ENCODE results near the gene ADD3. TPM values are rescaled to one million over a fixed set of nuclear protein-coding genes. Genes with fewer than 3 reads are reported as not detected.

ADD3 gene
- total and polyA plus RNA-seq, 2 donors from 2014 or later: 56.9 to 79.2 TPM

DNA sequence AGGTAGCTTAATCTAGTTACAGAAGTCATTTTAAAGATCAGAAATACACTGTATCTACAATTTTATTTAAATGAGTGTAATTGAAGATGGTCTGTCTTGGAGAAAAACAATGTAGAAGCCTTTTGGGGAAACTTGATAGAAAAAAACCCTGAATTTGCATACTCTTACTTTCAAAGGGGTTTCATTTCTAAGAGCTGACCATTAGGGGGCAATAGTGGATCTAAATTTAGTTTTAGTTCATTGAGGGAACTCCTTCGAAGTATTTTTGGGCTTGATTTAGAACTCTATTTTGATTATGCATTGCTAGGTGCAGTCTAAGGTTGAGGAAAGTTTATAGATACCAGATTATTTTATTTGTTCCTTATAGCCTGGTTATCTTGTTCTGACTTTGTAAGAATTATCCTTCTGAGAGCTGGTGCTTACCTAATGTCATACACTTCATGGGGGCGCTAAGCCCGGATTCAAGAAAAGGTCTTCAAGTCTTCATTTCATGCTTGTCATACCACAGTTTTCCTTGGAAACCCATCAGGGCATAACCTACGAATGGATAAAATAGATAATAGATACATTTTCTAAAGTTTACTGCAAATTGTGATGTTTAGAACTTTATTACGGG lies 130.5 kb downstream of the ADD3 start:
- Histone ChIP-seq H3K36me3 (ENCODE audit: control insufficient read depth in 2 of 3, insufficient read depth in 3 of 3, low read length in 3 of 3) (peaks cover 0 to 3% (median 0%) of the 10 kb centered on the region in 3 donors), H3K27me3 (ENCODE audit: control insufficient read depth, insufficient read depth, low read length) (no peaks in the 10 kb centered on the region), H3K27ac (ENCODE audit: low read depth in 2 of 2, low read length in 2 of 2) (no peak overlapping the region), H3K9ac (ENCODE audit: low read length in 3 of 3) (no peak overlapping the region), H3K4me1 (ENCODE audit: control insufficient read depth in 2 of 3, insufficient read depth in 2 of 3, low read depth in 1 of 3, low read length in 3 of 3) (peaks cover 0 to 12% (median 10%) of the 10 kb centered on the region in 3 donors), H3K9me3 (ENCODE audit: control insufficient read depth in 2 of 3, insufficient read depth in 1 of 3, low read length in 3 of 3) (no peaks in the 10 kb centered on the region), H3K4me3 (ENCODE audit: low read length in 3 of 3) (no peak overlapping the region)
- DNase-seq (peak in 2 of 5 donors; percentile 81 to 89), FAIRE-seq (peak; percentile 88)
- intact Hi-C loops (cut with DNase I): loop anchor here (10.0 kb wide), 2 partner anchors 66 to 146 kb away; partner anchors contain the start of gene MXI1
- TF ChIP-seq, protein P1, sequence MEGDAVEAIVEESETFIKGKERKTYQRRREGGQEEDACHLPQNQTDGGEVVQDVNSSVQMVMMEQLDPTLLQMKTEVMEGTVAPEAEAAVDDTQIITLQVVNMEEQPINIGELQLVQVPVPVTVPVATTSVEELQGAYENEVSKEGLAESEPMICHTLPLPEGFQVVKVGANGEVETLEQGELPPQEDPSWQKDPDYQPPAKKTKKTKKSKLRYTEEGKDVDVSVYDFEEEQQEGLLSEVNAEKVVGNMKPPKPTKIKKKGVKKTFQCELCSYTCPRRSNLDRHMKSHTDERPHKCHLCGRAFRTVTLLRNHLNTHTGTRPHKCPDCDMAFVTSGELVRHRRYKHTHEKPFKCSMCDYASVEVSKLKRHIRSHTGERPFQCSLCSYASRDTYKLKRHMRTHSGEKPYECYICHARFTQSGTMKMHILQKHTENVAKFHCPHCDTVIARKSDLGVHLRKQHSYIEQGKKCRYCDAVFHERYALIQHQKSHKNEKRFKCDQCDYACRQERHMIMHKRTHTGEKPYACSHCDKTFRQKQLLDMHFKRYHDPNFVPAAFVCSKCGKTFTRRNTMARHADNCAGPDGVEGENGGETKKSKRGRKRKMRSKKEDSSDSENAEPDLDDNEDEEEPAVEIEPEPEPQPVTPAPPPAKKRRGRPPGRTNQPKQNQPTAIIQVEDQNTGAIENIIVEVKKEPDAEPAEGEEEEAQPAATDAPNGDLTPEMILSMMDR (IDR thresholded peaks at IDR 0.05; ENCODE audit: borderline replicate concordance, extremely low read depth, insufficient read depth): peak; percentile 48

DNA sequence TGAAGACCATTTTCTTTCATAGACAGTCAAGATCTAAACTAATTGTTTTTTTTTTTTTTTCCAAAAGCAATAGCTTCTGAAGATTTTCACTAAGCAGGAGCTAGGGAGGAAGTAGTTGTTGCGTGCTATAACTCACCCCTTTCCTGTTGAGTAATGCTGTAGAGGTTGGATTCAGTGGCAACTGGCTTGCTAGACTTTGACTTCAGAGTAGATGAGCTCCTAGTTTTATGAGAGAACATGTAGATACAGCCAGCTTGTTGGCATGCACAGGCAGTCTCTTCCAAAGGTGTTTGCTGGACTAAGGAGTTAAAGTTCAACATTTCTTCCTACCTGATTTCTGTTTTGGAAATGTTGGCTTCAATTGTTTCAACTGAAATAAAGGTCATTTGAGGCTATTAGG lies 133.4 kb downstream of the ADD3 start:
- H3K9ac ChIP-seq (ENCODE audit: low read length in 3 of 3): no peak overlapping the region
- intact Hi-C loops (cut with DNase I): no loop called here

DNA sequence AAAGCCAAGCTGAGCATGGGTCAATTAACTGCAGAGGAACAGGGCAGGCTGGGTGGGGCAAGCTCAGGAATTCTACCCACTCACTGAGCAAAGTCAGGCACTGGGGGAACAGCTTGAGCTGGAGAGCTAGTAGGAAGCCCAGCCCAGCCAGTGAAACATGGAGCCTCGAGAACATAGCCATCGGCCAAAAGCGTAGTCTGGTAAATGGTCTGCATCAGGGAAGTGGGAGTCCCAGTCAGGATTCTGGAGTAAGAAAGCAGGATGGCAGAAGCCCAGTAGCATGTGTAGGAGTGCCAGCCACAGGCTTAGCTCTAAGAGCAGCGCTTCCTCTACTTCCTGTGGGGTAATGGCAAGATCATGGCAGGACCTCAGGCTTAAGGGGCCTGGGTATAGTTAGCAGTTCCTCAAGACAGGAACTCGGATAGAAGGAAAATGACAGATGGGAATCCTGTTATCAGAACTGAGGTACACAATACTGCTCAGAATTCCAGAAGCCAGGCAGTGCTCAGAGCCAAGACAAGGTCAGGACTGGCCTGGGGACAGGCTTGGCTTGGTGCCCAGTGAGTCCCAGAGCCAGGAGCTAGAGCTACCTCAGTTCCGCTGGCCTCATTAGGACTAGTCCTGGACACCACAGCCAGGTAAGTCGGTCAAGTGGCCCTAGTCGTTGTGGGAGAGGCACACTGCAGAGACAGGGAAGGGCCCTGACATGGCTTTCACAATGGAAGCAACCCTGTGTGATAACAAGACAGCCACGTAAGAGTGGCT lies 134.3 kb downstream of the ADD3 start:
- TF ChIP-seq, protein P1 (IDR thresholded peaks at IDR 0.05; ENCODE audit: borderline replicate concordance, extremely low read depth, insufficient read depth): no peak
- intact Hi-C loops (cut with DNase I): no loop called here
- FAIRE-seq: no peak

More for the DNA sequence above, 133.4 kb downstream of the ADD3 start:
- H3K4me1 ChIP-seq (ENCODE audit: control insufficient read depth in 2 of 3, insufficient read depth in 2 of 3, low read depth in 1 of 3, low read length in 3 of 3): peaks cover 0 to 12% (median 10%) of the 10 kb centered on the region in 3 donors
- H3K4me3 ChIP-seq (ENCODE audit: low read length in 3 of 3): no peak overlapping the region
- no peak for FAIRE-seq
- no peaks in the 10 kb centered on the region for H3K36me3 ChIP-seq (ENCODE audit: control insufficient read depth in 2 of 3, insufficient read depth in 3 of 3, low read length in 3 of 3)
- no peaks in the 10 kb centered on the region for H3K9me3 ChIP-seq (ENCODE audit: control insufficient read depth in 2 of 3, insufficient read depth in 1 of 3, low read length in 3 of 3)
- TF ChIP-seq, protein P1 (IDR thresholded peaks at IDR 0.05; ENCODE audit: borderline replicate concordance, extremely low read depth, insufficient read depth): no peak
- DNase-seq: no peak
- H3K27me3 ChIP-seq (ENCODE audit: control insufficient read depth, insufficient read depth, low read length): no peaks in the 10 kb centered on the region
- H3K27ac ChIP-seq (ENCODE audit: low read depth in 2 of 2, low read length in 2 of 2): no peak overlapping the region

More for the DNA sequence above, 134.3 kb downstream of the ADD3 start:
- H3K4me3 ChIP-seq (ENCODE audit: low read length in 3 of 3): no peak overlapping the region
- H3K4me1 ChIP-seq (ENCODE audit: control insufficient read depth in 2 of 3, insufficient read depth in 2 of 3, low read depth in 1 of 3, low read length in 3 of 3): peaks cover 0 to 12% (median 10%) of the 10 kb centered on the region in 3 donors
- DNase-seq: peak in 1 of 5 donors; percentile 75
- no peaks in the 10 kb centered on the region for H3K9me3 ChIP-seq (ENCODE audit: control insufficient read depth in 2 of 3, insufficient read depth in 1 of 3, low read length in 3 of 3)
- no peak overlapping the region for H3K9ac ChIP-seq (ENCODE audit: low read length in 3 of 3)
- no peak overlapping the region for H3K27ac ChIP-seq (ENCODE audit: low read depth in 2 of 2, low read length in 2 of 2)
- H3K36me3 ChIP-seq (ENCODE audit: control insufficient read depth in 2 of 3, insufficient read depth in 3 of 3, low read length in 3 of 3): no peaks in the 10 kb centered on the region
- no peaks in the 10 kb centered on the region for H3K27me3 ChIP-seq (ENCODE audit: control insufficient read depth, insufficient read depth, low read length)
